GM18499 (cell line): ENCODE results near the gene ATOH8.
"Not testable (repeated sequence)": the region's sequence is repeated elsewhere in the genome, so short reads cannot be mapped to it uniquely, and the experiment has no call there.

ENCODE experiments used
- ATAC-seq: cut with Tn5 transposase; IDR thresholded peaks from one replicate; pipeline ENCODE4 v1.9.1; 2021; ENCODE audit warnings: moderate number of reproducible peaks; ENCODE audit not compliant: insufficient read depth, unreplicated experiment

ATOH8 gene

DNA sequence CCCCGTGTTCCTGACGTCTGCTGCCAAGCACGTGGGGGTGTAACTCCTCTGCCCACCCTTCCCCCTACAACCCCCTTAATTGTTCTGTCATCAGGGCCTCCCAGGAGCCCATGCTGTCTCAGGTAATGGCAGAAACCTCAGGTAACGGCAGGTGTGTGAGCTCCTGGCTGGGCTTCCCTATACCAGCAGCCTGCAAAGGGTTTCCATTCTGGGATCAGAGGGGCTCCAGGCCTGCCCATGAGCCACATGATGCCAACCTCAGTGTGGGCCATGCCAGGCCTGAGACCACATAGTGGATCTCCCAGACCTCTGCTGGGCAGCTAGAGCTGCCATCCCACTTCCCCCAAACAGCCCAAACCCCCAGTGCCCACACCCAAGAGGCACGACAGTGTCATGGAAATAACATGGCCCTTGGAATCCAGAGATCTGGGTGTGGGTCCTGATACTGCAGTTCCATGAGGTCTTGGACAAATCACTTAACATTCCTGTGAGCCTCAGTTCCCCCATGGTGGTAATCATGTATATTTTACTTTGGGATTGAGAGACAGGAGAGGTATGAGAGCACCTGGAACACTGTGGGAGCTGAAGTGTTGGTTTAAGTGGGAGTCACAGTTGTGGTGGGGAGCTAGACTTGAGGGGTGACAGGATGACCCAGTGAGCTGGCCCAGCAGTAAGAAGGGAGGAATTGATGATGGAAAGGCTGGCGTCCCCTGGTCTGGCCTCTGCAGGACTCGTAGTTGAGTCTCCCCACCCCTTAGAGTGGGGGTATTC is 59.6 kb downstream of the ATOH8 start:
- ATAC-seq = no peak

- no peak for ATAC-seq
Observed at GRCh38 chr2:85813982-85814801, 60.4 kb downstream of the ATOH8 start.

- no peak for ATAC-seq
Observed at GRCh38 chr2:85814802-85815550, 61.2 kb downstream of the ATOH8 start.

DNA sequence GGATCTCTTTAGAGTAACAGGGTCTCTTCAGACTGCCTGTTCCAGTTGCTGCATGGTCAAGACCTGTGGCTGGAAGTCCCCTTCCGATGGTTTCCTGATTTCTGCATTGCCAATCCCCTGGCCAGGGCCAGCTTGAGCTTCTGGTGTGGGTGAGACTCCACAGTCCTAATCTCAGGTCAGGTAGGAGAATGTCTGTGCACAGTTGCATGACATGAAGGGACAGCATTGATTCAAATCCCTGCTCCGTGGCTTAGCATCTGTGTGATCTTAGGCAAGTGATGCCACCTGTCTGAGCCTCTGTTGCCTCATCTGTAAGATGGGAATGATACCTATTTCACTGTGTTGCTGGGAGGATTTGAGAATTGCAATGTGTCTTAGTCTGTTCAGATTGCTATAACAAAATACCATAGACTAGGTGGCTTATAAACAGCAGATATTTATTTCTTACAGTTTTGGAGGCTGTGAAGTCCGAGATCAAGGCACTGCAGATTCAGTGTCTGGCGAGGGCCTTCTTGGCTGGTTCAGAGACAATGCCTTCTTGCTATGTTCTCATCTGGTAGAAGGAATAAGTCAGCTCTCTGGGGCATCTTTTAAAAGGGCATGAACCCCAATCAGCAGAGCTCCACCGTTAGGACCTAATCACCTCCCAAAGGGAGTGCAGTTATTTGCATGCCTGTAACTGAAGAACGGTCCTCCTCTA is 66.2 kb downstream of the ATOH8 start:
- no peak for ATAC-seq

DNA sequence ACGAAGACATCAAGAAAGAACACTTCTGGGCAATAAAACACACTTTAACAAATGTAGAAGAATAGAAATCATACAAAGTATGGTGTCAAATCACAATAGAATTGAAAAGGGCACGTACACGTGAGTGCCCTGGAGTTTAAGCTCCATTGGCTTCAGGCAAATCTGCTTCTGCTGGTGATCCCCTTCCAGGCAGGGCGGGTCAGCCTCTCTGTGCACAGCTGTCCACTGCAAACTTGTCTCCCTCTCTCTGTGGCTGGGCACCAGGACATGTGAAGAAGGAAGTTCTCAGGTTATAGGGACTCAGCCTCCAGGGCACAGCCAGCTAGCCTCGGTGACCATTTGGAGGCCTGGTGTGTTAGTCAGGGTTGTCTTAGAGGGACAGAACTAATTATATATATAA is 69.0 kb downstream of the ATOH8 start:
- no peak for ATAC-seq

DNA sequence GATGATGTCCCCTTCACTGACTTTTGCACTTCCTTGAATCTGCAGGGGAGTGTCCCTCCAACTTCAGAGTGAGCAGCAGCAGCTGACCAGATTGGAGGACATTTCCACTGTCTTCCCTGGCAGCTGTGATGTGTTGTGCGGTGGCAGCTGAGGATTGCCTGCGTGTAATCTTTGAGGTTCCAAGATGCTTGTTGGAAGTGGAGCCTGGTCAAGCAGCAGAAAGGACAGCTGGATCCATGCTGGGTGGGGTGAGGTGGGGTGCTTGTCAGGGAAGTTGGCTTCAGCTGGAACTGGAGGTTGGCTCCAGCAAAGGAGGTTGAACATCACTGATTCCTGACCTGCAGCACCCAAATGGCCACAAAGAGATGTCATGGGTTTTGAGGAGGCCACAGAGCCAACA is 70.2 kb downstream of the ATOH8 start:
- no peak for ATAC-seq

GRCh38 chr2:85826990-85827878 is 73.4 kb downstream of the ATOH8 start:
- ATAC-seq = no peak

DNA sequence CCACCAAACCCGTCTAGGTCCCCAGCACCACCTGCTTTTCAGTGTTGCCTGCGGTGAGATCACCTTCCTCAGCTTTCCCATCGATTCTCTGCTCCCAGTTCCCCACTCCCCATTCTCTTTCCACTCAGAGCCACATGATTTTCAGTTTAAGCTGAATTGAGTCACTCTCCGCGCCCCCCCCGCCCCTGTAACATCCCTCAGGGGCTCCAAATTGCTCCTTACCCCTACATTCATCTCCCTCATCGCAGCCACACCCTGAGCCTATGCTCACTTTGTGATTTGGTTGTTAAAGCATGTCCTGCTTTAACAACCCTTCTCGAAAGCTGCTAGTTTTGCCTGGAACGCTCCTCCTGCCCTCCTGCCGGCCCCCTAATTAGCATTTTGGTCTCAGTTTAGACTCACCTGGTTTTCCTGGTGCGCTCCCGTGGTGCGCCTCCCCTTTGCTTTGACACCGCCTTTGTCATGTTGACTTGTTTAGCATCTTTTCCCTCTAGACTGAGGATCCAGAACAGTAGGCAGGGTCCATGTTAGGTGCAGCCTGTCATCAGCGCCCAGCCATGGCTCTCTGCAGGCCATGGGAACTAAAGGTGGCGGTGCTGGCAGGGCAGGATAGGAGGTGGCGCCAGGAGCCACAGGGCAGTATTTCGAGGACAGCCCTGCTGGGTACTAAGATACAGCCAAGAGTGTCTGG is 74.2 kb downstream of the ATOH8 start:
- no peak for ATAC-seq

DNA sequence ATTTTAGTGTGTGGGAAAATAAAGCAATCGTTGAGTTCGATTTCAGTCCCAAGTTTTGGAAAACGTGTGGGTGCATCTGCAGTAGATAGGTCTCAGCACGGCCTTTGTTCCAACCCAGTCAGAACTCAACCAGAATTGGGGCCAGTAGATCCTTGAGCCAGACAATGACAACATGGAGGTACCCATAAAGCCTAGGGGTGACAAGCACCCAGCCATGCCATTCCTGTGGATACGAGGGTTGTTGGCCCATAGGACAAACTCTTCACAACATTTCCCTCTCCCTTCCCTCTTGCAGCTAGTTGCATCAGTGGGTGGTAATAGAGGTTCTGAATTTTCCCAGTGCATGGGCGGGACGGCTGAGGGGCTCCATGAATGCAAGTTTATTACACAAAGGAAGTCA is 74.9 kb downstream of the ATOH8 start:
- ATAC-seq = no peak

GRCh38 chr2:85829394-85829793 is 75.6 kb downstream of the ATOH8 start:
- not testable (repeated sequence) for ATAC-seq

DNA sequence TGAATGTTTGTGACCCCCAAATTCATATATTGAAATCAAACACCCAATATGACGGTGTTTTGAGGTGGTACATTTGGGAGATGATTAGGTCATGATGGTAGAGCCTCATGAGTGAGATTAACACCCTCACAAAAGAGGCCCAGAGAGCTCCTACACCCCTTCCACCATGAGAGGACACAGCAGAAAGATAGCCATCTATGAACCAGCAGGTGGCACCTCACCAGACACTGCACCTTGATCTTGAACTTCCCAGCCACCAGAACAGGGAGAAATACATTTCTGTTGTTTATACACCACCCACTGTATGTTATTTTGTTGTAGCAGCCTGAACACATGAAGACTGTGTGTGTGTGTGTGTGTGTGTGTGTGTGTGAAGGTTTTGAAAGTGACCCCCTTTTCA is 76.9 kb downstream of the ATOH8 start:
- no peak for ATAC-seq

GRCh38 chr2:85831735-85832134 is 77.9 kb downstream of the ATOH8 start:
- no peak for ATAC-seq

GRCh38 chr2:85834466-85834865 is 80.7 kb downstream of the ATOH8 start:
- ATAC-seq = no peak
